ENCODE measurements around the gene TP53I13. TPM values are rescaled to one million over a fixed set of nuclear protein-coding genes. Genes with fewer than 3 reads are reported as not detected.

TP53I13 gene
- total RNA-seq, 1 donor from 2014 or later = 51.9 TPM

GRCh38 chr17:29563816-29564215 is 4.7 kb upstream of the TP53I13 start:
- Histone ChIP-seq H3K9me3 (no peaks in the 10 kb centered on the region), H3K4me1 (peaks cover 42% of the 10 kb centered on the region), H3K27ac (no peak overlapping the region), H3K4me3 (no peak overlapping the region), H3K27me3 (no peaks in the 10 kb centered on the region), H3K36me3 (peaks cover 5% of the 10 kb centered on the region)
- no peak for TF ChIP-seq CTCF (IDR thresholded peaks at IDR 0.05)
- intact Hi-C loops (cut with DNase I) = no loop called here
- DNase-seq (no peak), ATAC-seq (no peak)

GRCh38 chr17:29565643-29566472 is 2.6 kb upstream of the TP53I13 start:
- Histone ChIP-seq H3K4me3 (peak overlapping the region; percentile 76), H3K27me3 (no peaks in the 10 kb centered on the region), H3K9me3 (no peaks in the 10 kb centered on the region), H3K27ac (peak overlapping the region; percentile 81), H3K36me3 (peaks cover 5% of the 10 kb centered on the region), H3K4me1 (peaks cover 50% of the 10 kb centered on the region)
- DNase-seq (peak; percentile 83), ATAC-seq (peak; percentile 13)
- intact Hi-C loops (cut with DNase I) = no loop called here
- TF ChIP-seq CTCF (IDR thresholded peaks at IDR 0.05) = peak; percentile 13

- peak; percentile 78 for ATAC-seq
- Histone ChIP-seq H3K9me3 (no peaks in the 10 kb centered on the region), H3K27ac (peak within 1 kb of the TSS; percentile 81), H3K36me3 (peaks cover 5% of the 10 kb centered on the region), H3K4me3 (peak within 1 kb of the TSS; percentile 76), H3K27me3 (no peaks in the 10 kb centered on the region), H3K4me1 (peaks cover 45% of the 10 kb centered on the region)
- peak; percentile 92 for DNase-seq
- no peak for TF ChIP-seq CTCF (IDR thresholded peaks at IDR 0.05)
- intact Hi-C loops (cut with DNase I) = no loop called here
Observed at GRCh38 chr17:29566473-29567303, 1.8 kb upstream of the TP53I13 start, which contains the start of gene ABHD15. Gene ABHD15 (minus strand): TSS chr17:29567037. CDS start chr17:29566966, 71 bp downstream.

- intact Hi-C loops (cut with DNase I) = no loop called here
- ATAC-seq = peak; percentile 1
- peak overlapping the region; percentile 81 for H3K27ac ChIP-seq
- no peak for TF ChIP-seq CTCF (IDR thresholded peaks at IDR 0.05)
- peak overlapping the region; percentile 76 for H3K4me3 ChIP-seq
- peaks cover 5% of the 10 kb centered on the region for H3K36me3 ChIP-seq
- DNase-seq = no peak
- no peaks in the 10 kb centered on the region for H3K9me3 ChIP-seq
- H3K27me3 ChIP-seq = no peaks in the 10 kb centered on the region
- peaks cover 40% of the 10 kb centered on the region for H3K4me1 ChIP-seq
Observed at GRCh38 chr17:29567304-29567553, 1.3 kb upstream of the TP53I13 start.

GRCh38 chr17:29567554-29568330 is 759 bp upstream of the TP53I13 start:
- peak; percentile 90 for DNase-seq
- ATAC-seq = peak; percentile 55
- peaks cover 2% of the 10 kb centered on the region for H3K36me3 ChIP-seq
- no peaks in the 10 kb centered on the region for H3K27me3 ChIP-seq
- H3K27ac ChIP-seq = peak overlapping the region; percentile 81
- peaks cover 35% of the 10 kb centered on the region for H3K4me1 ChIP-seq
- no peaks in the 10 kb centered on the region for H3K9me3 ChIP-seq
- peak; percentile 52 for TF ChIP-seq CTCF (IDR thresholded peaks at IDR 0.05)
- intact Hi-C loops (cut with DNase I) = no loop called here
- peak overlapping the region; percentile 76 for H3K4me3 ChIP-seq

Data from upper lobe of right lung (tissue), 1 donor.